Kidney (tissue), 14 donors: ENCODE measurements around the gene TMEM181. TPM values are rescaled to one million over a fixed set of nuclear protein-coding genes. Genes with fewer than 3 reads are reported as not detected.
A peak's percentile ranks its signal among the peaks of the same experiment; 100 is the strongest.

ENCODE experiments used
- DNase-seq, 5 donors: peaks; one replicate each; pipeline ENCODE4 v3.0.0-alpha.2; 2013 to 2020
- FAIRE-seq: peaks from 2 replicates; lab custom pipeline; 2012; peaks lifted over from hg19 to GRCh38; lab: Jason Lieb, UNC
- H3K27ac ChIP-seq, 2 donors: one replicate each; pipeline ENCODE4 v1.7.0; 2013; ENCODE audit warnings: low read depth in 2 of 2, low read length in 2 of 2, inconsistent platforms in 1 of 2
- H3K27me3 ChIP-seq: one replicate; pipeline ENCODE4 v1.7.1; 2013; ENCODE audit warnings: low read length, inconsistent platforms; ENCODE audit not compliant: control insufficient read depth, insufficient read depth
- H3K36me3 ChIP-seq, 3 donors: one replicate each; pipeline versions ENCODE4 v1.7.0 to v1.7.1; 2013; ENCODE audit warnings: low read length in 3 of 3, control low read depth in 1 of 3, inconsistent platforms in 1 of 3; ENCODE audit not compliant: insufficient read depth in 3 of 3, control insufficient read depth in 2 of 3
- H3K4me1 ChIP-seq, 3 donors: one replicate each; pipeline versions ENCODE4 v1.7.0 to v1.7.1; 2013; ENCODE audit warnings: low read length in 3 of 3, inconsistent platforms in 1 of 3, low read depth in 1 of 3; ENCODE audit not compliant: control insufficient read depth in 2 of 3, insufficient read depth in 2 of 3
- H3K4me3 ChIP-seq, 3 donors: one replicate each; pipeline versions ENCODE4 v1.7.0 to v1.8.1; 2013; ENCODE audit warnings: low read length in 3 of 3, control low read depth in 1 of 3, inconsistent platforms in 1 of 3
- H3K9ac ChIP-seq, 3 donors: one replicate each; pipeline versions ENCODE4 v1.7.0 to v1.7.1; 2013; ENCODE audit warnings: low read length in 3 of 3, control low read depth in 1 of 3, inconsistent platforms in 1 of 3
- H3K9me3 ChIP-seq, 3 donors: one replicate each; pipeline versions ENCODE4 v1.7.0 to v1.7.1; 2013; ENCODE audit warnings: low read length in 3 of 3, control low read depth in 1 of 3, inconsistent platforms in 1 of 3; ENCODE audit not compliant: control insufficient read depth in 2 of 3, insufficient read depth in 1 of 3
- CTCF ChIP-seq: IDR thresholded peaks from 3 replicates; pipeline ENCODE4 v1.5.1; 2012; ENCODE audit warnings: mild to moderate bottlenecking, moderate library complexity, borderline replicate concordance; ENCODE audit not compliant: insufficient read depth; ENCODE audit errors: extremely low read depth
- intact Hi-C: fragments of 100-400 bp; cut with DNase I; formaldehyde crosslinking; loops from one replicate; pipeline ENCODE4 v1.11.1; 2022
- polyA plus RNA-seq: library from polyadenylated mRNA; stranded (reverse); fragments of 350-450 nt; fragmentation: Illumina TruSeq; extraction: RNeasy Lipid Tissue Mini Kit (QIAGEN cat#74804); gene quantifications from one replicate; pipeline ENCODE4 v1.2.3, GENCODE V29; 2014; ENCODE audit warnings: low read depth, low replicate concordance; ENCODE audit not compliant: insufficient read depth
- total RNA-seq: library from RNA; stranded (reverse); fragmentation: NEBNext Ultra II Directional; extraction: Animal tissue kit (Norgen Biotek cat#: 25700); gene quantifications from one replicate; pipeline ENCODE4 v1.2.1, GENCODE V29; 2021
- donor health status: control.
- donor health status: control.
- donor health status: control.
- donor health status: control.
- donor health status: control.
- donor health status: DM: yes; HTN: yes; CAD: no.
- donor health status: Normal renal cell carcinoma (clear cell type).

Gene TMEM181
- total and polyA plus RNA-seq, 2 donors from 2014 or later, result 6.9 to 19.9 TPM

GRCh38 chr6:158662607-158662953, 102.7 kb downstream of the TMEM181 start:
- Histone ChIP-seq H3K4me1 (no peaks in the 10 kb centered on the region), H3K4me3 (no peak overlapping the region), H3K27me3 (no peaks in the 10 kb centered on the region), H3K9ac (no peak overlapping the region), H3K9me3 (no peaks in the 10 kb centered on the region), H3K27ac (no peak overlapping the region), H3K36me3 (no peaks in the 10 kb centered on the region)
- TF ChIP-seq CTCF, result no peak
- no peak for DNase-seq
- intact Hi-C loops, result no loop called here
- no peak for FAIRE-seq

DNA sequence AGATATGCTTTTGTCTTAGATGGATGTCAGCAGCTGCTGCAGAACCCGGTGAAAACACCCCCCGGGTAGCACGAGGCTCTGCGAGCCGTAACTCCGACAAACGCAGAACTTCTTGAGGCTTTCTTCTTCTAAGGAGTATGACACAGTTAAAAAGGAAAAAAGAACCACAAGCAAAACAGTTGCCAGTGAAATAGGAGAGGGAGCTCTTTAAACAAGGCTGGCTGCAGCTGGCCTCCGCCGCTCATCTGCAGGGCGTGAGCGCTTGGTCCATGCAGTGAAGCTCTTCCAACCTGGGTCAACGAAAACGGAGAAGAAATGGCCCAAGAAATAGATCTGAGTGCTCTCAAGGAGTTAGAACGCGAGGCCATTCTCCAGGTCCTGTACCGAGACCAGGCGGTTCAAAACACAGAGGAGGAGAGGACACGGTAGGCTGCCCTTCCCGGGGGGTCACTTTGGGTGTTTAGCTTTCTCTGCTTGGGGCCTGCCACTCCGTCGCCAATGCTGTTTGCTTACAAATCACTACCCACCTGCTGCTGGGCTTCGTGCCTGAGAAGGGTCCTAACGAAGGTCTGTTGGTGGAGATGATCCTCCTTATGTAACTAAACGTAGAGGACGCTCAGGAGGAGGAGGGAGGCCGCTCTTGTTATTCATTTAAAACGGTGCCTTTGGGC, 103.2 kb downstream of the TMEM181 start:
- H3K4me3 ChIP-seq, result peak overlapping the region in 1 of 3 donors; percentile 25
- no peak overlapping the region for H3K27ac ChIP-seq
- H3K9ac ChIP-seq, result peak overlapping the region in 1 of 3 donors; percentile 26
- no peaks in the 10 kb centered on the region for H3K4me1 ChIP-seq
- H3K27me3 ChIP-seq, result no peaks in the 10 kb centered on the region
- no peaks in the 10 kb centered on the region for H3K9me3 ChIP-seq
- no peaks in the 10 kb centered on the region for H3K36me3 ChIP-seq
- DNase-seq (peak in 4 of 5 donors; percentile 54 to 80 (median 63)), FAIRE-seq (no peak)
- no peak for TF ChIP-seq CTCF
- intact Hi-C loops, result no loop called here

- H3K27ac ChIP-seq, result no peak overlapping the region
- peak overlapping the region in 1 of 3 donors; percentile 25 for H3K4me3 ChIP-seq
- FAIRE-seq (no peak), DNase-seq (peak in 3 of 5 donors; percentile 31 to 71 (median 60))
- peak overlapping the region in 1 of 3 donors; percentile 26 for H3K9ac ChIP-seq
- intact Hi-C loops, result no loop called here
- no peaks in the 10 kb centered on the region for H3K36me3 ChIP-seq
- TF ChIP-seq CTCF, result no peak
- no peaks in the 10 kb centered on the region for H3K9me3 ChIP-seq
- no peaks in the 10 kb centered on the region for H3K4me1 ChIP-seq
- H3K27me3 ChIP-seq, result no peaks in the 10 kb centered on the region
Measured at GRCh38 chr6:158663625-158664165, 103.8 kb downstream of the TMEM181 start.
